Measurements from ENCODE around the gene QARS1. TPM values are rescaled to one million over a fixed set of nuclear protein-coding genes. Genes with fewer than 3 reads are reported as not detected.

The QARS1 gene
- total RNA-seq, 4 donors from 2014 or later = 403 to 873 (median 447) TPM

GRCh38 chr3:49100046-49100615 lies 4.4 kb downstream of the QARS1 start:
- no peaks in the 10 kb centered on the region for H3K27me3 ChIP-seq
- no peaks in the 10 kb centered on the region for H3K9me3 ChIP-seq
- H3K36me3 ChIP-seq = peaks cover 0 to 45% (median 15%) of the 10 kb centered on the region in 4 donors
- WGBS, 2 donors (ENCODE audit: low coverage in 1 of 2) = 91% methylated on average over 11 of the region's 11 CpGs; no CpG with 5 or more reads in 1 of the 2 donors
- in situ Hi-C loops (cut with MboI; ENCODE audit: low pct_ligation_motif_present in 1 of 4, low pct_unique_long_range_greater_than_20kb in 1 of 4, low sequenced_read_pairs in 3 of 4) = no loop called here
- intact Hi-C loops (cut with DNase I; ENCODE audit: low total_unique reads) = no loop called here
- H3K4me1 ChIP-seq = peaks cover 9 to 20% (median 14%) of the 10 kb centered on the region in 4 donors
- no peak for DNase-seq
- H3K27ac ChIP-seq = no peak overlapping the region
- no peak overlapping the region for H3K4me3 ChIP-seq
- TF ChIP-seq CTCF (IDR thresholded peaks at IDR 0.05) = no peak

DNA sequence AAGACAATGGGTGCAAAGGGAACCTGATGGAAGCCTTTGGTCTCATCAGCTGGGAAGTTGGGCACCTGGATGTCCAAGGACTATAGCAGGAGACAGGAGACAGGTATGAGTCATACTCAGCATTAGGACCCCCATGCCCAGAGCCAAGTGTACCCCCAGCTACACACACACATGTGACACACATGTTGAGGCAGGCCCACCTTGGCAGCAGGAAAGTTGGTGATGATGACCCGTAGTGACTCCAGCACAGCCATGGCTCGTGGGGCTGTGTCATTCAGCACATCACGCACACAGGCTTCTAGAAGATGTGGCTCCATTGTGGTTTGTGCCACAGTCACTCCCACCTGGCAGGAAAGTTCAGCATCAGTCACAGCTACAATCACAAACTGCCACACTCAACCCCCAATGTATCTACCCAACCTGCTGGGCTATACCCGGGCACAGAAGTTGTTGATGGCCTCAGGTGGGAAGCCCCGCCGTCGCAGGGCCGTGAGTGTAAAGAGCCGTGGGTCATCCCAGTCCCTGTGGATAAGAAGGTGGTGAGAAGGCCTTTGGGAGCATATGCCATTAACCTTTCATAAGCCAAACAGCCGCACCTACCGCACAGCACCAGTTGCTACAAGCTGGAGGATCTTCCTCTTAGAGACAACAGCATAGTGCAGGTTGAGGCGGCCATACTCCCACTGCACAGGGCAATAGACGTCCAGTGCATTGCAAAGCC lies 5.5 kb downstream of the QARS1 start:
- intact Hi-C loops (cut with DNase I; ENCODE audit: low total_unique reads) (no loop called here), in situ Hi-C loops (cut with MboI; ENCODE audit: low pct_ligation_motif_present in 1 of 4, low pct_unique_long_range_greater_than_20kb in 1 of 4, low sequenced_read_pairs in 3 of 4) (no loop called here)
- Histone ChIP-seq H3K27me3 (no peaks in the 10 kb centered on the region), H3K4me3 (no peak overlapping the region), H3K9me3 (no peaks in the 10 kb centered on the region), H3K27ac (no peak overlapping the region), H3K36me3 (peaks cover 0 to 45% (median 15%) of the 10 kb centered on the region in 4 donors), H3K4me1 (peaks cover 13 to 21% (median 18%) of the 10 kb centered on the region in 4 donors)
- DNase-seq = no peak
- TF ChIP-seq POLR2AphosphoS5 (IDR thresholded peaks at IDR 0.05) (no peak), EP300 (IDR thresholded peaks at IDR 0.05; ENCODE audit: low read depth) (no peak), CTCF (IDR thresholded peaks at IDR 0.05) (no peak), POLR2A (IDR thresholded peaks at IDR 0.05) (no peak)
- WGBS, 2 donors (ENCODE audit: low coverage in 1 of 2) = 92% methylated on average over 13 of the region's 13 CpGs; no CpG with 5 or more reads in 1 of the 2 donors

- 59% methylated on average over 5 of the region's 5 CpGs; no CpG with 5 or more reads in 1 of the 2 donors for WGBS, 2 donors (ENCODE audit: low coverage in 1 of 2)
- H3K9me3 ChIP-seq = no peaks in the 10 kb centered on the region
- peaks cover 7 to 14% (median 12%) of the 10 kb centered on the region in 4 donors for H3K4me1 ChIP-seq
- TF ChIP-seq POLR2A (IDR thresholded peaks at IDR 0.05) = no peak
- TF ChIP-seq EP300 (IDR thresholded peaks at IDR 0.05; ENCODE audit: low read depth) = no peak
- TF ChIP-seq POLR2AphosphoS5 (IDR thresholded peaks at IDR 0.05) = no peak
- no peak for TF ChIP-seq CTCF (IDR thresholded peaks at IDR 0.05)
- H3K36me3 ChIP-seq = peaks cover 0 to 45% (median 15%) of the 10 kb centered on the region in 4 donors
- DNase-seq = no peak
- intact Hi-C loops (cut with DNase I; ENCODE audit: low total_unique reads) = no loop called here
- H3K4me3 ChIP-seq = no peak overlapping the region
- H3K27ac ChIP-seq = no peak overlapping the region
- H3K27me3 ChIP-seq = no peaks in the 10 kb centered on the region
- in situ Hi-C loops (cut with MboI; ENCODE audit: low pct_ligation_motif_present in 1 of 4, low pct_unique_long_range_greater_than_20kb in 1 of 4, low sequenced_read_pairs in 3 of 4) = no loop called here
Observed at GRCh38 chr3:49098429-49098828, 6.1 kb downstream of the QARS1 start.

DNA sequence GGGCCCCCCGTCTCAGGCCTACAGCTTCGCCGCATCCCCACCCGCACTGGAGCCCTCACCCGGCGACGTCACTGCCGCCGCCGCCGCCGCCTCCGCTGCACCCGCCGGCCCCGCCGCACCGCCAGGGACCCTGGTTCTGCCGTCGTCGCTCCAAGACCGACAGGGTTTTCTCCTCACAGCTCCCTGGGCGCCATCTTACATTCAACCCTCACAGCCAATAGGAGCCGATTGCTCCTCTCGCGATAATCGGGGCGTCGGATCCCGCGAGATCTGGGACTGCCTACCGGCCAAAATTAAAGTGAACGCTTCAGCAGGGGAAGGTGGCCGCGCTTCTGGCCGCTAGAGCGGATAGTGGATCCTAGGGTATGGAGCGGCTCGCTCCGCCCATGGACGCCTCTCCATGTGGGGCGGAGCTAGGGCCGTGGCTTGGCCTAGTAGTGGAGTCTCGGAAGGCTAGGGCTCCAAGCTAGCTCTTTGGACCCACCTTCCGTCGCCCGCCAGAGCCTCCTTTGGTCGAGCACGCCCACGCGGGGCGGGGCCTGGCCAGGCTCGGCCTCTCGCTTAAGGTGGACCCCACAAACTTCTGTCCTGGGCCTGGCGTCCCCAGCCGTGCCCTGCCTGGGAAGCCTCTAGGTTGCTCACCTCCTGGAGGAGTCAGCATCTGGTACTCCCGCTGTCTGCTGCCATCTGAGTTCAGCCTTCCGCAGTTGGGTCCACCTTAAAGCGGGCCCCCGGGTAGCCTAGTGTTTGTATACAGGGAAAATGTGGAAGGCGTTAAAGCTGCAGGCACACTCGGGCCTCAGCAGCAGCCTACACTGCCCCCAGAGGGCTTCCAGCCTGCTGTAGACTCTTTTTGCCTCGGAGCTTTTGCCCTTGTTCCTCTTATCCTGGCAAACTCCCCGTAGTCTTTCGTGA lies 10.4 kb downstream of the QARS1 start, which contains the start of gene QRICH1:
Gene QRICH1, minus strand, starts transcription at position 219 of the 915 bp plus-strand sequence. CDS start 17,054 bp downstream, outside the sequence.
- Histone ChIP-seq H3K27me3 (no peaks in the 10 kb centered on the region), H3K36me3 (peaks cover 0 to 13% (median 4%) of the 10 kb centered on the region in 4 donors), H3K4me3 (peak within 1 kb of the TSS; percentile 69 to 100 (median 84)), H3K4me1 (peaks cover 21 to 49% (median 30%) of the 10 kb centered on the region in 4 donors), H3K9me3 (no peaks in the 10 kb centered on the region), H3K27ac (peak within 1 kb of the TSS; percentile 90 to 99 (median 98))
- WGBS, 2 donors (ENCODE audit: low coverage in 1 of 2) = 0 to 1% methylated on average over 1 to 30 of the region's 65 CpGs
- intact Hi-C loops (cut with DNase I; ENCODE audit: low total_unique reads) (loop anchor here (2.0 to 5.0 kb wide), 2 partner anchors 38 to 75 kb away; partner anchors contain the start of genes DALRD3 and LAMB2), in situ Hi-C loops (cut with MboI; ENCODE audit: low pct_ligation_motif_present in 1 of 4, low pct_unique_long_range_greater_than_20kb in 1 of 4, low sequenced_read_pairs in 3 of 4) (no loop called here)
- TF ChIP-seq CTCF (IDR thresholded peaks at IDR 0.05) (peak; percentile 46 to 61 (median 50)), POLR2AphosphoS5 (IDR thresholded peaks at IDR 0.05) (peak; percentile 62 to 85 (median 83)), POLR2A (IDR thresholded peaks at IDR 0.05) (peak; percentile 76), EP300 (IDR thresholded peaks at IDR 0.05; ENCODE audit: low read depth) (no peak)
- DNase-seq = peak; percentile 97

Measured in transverse colon (tissue), 4 donors.